OCI-LY1 (cell line): ENCODE measurements around the gene RET.

Experiments used
- CTCF ChIP-seq: fragments of 200-600 bp; sonication (generic), shearing (Covaris generic); IDR thresholded peaks from 2 replicates; pipeline ENCODE4 v1.5.1; 2017; ENCODE audit warnings: mild to moderate bottlenecking, antibody characterized with exemption, low read length, moderate library complexity, mixed read lengths
- EZH2 ChIP-seq: fragments of 200-600 bp; sonication (generic), shearing (Covaris generic); IDR thresholded peaks from 2 replicates; pipeline ENCODE4 v1.8.0; 2017; ENCODE audit warnings: borderline replicate concordance, mixed run types, mild to moderate bottlenecking, antibody characterized with exemption, low read length, moderate library complexity, mixed read lengths

- TF ChIP-seq CTCF (no peak), EZH2 (no peak)
These were observed 47.8 kb upstream of the RET start for GRCh38 chr10:43029043-43029442.
